ENCODE results near the gene DOCK4. TPM values are rescaled to one million over a fixed set of nuclear protein-coding genes. Genes with fewer than 3 reads are reported as not detected.

Gene DOCK4
- total RNA-seq, 1 donor: 31.8 TPM

DNA sequence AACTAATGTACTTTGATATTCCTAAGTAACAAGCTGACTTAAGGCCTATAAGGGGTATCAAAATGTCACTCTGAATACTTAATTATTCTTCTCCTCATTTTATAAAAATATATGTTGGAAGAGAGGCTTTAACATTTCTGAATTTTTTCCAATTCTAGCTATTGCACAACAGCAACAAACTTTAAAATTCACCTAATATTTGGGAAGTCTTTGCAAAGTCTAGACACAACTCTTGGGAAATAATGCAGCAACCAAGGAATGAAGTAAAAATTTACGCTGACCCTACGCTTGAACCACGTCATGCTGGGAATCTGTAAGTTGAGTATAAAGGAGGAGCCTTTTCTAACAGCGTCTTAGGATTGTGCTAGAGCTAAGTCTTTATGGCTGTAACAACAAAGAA lies 400.0 kb downstream of the DOCK4 start:
- Histone ChIP-seq H3K36me3 (ENCODE audit: insufficient read depth, low read length) (peaks cover 4% of the 10 kb centered on the region), H3K4me2 (ENCODE audit: insufficient read depth, low read length) (no peak overlapping the region), H3K9me3 (ENCODE audit: low read depth, low read length) (no peaks in the 10 kb centered on the region), H3K4me1 (ENCODE audit: insufficient read depth, low read length) (peaks cover 4% of the 10 kb centered on the region), H3K79me2 (ENCODE audit: insufficient read depth, low read length) (no peaks in the 10 kb centered on the region), H3K27me3 (ENCODE audit: insufficient read depth, low read length) (no peaks in the 10 kb centered on the region), H3K4me3 (ENCODE audit: insufficient read depth, low read length) (no peak overlapping the region), H4K20me1 (ENCODE audit: insufficient read depth, low read length) (no peaks in the 10 kb centered on the region), H3K27ac (ENCODE audit: low read depth, low read length) (no peak overlapping the region), H2AFZ (ENCODE audit: low read length) (no peak overlapping the region)
- no peak for DNase-seq (ENCODE audit: insufficient read length, low spot score, missing footprints)
- TF ChIP-seq, protein P1, sequence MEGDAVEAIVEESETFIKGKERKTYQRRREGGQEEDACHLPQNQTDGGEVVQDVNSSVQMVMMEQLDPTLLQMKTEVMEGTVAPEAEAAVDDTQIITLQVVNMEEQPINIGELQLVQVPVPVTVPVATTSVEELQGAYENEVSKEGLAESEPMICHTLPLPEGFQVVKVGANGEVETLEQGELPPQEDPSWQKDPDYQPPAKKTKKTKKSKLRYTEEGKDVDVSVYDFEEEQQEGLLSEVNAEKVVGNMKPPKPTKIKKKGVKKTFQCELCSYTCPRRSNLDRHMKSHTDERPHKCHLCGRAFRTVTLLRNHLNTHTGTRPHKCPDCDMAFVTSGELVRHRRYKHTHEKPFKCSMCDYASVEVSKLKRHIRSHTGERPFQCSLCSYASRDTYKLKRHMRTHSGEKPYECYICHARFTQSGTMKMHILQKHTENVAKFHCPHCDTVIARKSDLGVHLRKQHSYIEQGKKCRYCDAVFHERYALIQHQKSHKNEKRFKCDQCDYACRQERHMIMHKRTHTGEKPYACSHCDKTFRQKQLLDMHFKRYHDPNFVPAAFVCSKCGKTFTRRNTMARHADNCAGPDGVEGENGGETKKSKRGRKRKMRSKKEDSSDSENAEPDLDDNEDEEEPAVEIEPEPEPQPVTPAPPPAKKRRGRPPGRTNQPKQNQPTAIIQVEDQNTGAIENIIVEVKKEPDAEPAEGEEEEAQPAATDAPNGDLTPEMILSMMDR (IDR thresholded peaks at IDR 0.05; ENCODE audit: extremely low read depth, low read depth, low read length): no peak

DNA sequence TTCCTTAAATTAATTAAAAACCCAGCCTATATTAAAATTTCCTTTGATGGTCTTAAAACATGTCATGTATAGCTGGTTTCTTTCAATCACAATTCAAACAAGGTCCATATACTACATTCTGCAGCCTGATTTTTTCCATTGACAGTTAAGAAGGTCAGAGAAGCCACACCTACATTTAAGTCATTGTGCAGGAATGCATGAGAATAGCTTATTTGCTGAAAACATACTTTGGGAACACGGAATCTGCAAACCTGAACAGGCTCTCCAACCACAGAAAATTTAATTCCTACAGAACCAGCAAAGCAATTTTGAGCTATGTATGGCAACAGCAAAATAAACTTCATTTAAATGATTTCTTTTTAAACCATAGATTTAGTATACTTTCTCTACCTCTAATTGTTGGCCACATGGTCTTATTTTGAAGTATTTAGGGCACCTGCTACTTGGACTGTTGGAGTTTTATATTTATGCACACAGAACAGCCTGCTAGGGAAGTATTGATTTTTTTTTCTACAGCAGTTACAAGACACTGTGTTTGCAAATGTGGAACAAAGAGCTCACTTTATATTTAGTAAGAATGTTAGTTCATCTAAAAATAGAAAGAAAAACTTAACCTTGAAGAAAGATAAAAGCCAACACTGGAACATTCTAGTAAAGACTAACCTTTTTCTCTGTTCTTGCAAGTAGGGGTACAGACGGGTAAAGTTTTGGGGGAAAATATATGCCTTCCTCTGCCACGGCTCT lies 403.0 kb downstream of the DOCK4 start:
- no peak overlapping the region for H3K4me2 ChIP-seq (ENCODE audit: insufficient read depth, low read length)
- peaks cover 4% of the 10 kb centered on the region for H3K4me1 ChIP-seq (ENCODE audit: insufficient read depth, low read length)
- H3K27ac ChIP-seq (ENCODE audit: low read depth, low read length): no peak overlapping the region
- no peak overlapping the region for H2AFZ ChIP-seq (ENCODE audit: low read length)
- no peaks in the 10 kb centered on the region for H3K9me3 ChIP-seq (ENCODE audit: low read depth, low read length)
- H3K4me3 ChIP-seq (ENCODE audit: insufficient read depth, low read length): no peak overlapping the region
- no peaks in the 10 kb centered on the region for H4K20me1 ChIP-seq (ENCODE audit: insufficient read depth, low read length)
- H3K27me3 ChIP-seq (ENCODE audit: insufficient read depth, low read length): no peaks in the 10 kb centered on the region
- DNase-seq (ENCODE audit: insufficient read length, low spot score, missing footprints): no peak
- TF ChIP-seq, protein P1 (IDR thresholded peaks at IDR 0.05; ENCODE audit: extremely low read depth, low read depth, low read length): no peak
- no peaks in the 10 kb centered on the region for H3K79me2 ChIP-seq (ENCODE audit: insufficient read depth, low read length)
- H3K36me3 ChIP-seq (ENCODE audit: insufficient read depth, low read length): no peaks in the 10 kb centered on the region

DNA sequence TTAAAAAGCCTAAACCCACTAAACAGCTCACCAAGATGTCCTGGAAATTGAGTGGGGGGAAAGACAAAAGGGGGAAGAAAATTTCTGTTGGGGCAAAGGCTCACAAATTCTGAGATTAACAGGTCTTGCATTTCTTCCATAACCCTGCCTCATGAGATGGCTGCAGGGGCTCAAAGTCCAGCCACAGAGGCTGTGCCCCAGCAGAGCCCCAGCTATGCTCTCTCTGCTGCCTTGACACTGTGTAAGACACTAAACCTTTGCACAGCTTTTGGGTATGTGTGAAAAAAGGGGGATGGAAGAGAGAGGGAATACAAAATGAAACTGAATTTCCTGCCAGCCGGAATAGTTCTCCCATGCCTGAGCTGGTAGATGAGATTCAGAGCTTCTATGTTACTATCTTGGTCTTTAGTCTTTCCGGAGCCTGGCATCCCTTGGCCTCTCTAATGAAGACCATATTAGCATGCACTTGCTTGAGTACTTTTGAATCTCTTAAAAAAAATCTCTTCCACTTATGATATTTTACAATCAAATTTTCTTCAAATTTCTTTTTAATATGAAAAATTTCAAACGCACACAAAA lies 403.9 kb downstream of the DOCK4 start:
- TF ChIP-seq, protein P1 (IDR thresholded peaks at IDR 0.05; ENCODE audit: extremely low read depth, low read depth, low read length): no peak
- no peaks in the 10 kb centered on the region for H3K36me3 ChIP-seq (ENCODE audit: insufficient read depth, low read length)
- no peaks in the 10 kb centered on the region for H3K79me2 ChIP-seq (ENCODE audit: insufficient read depth, low read length)
- H3K27ac ChIP-seq (ENCODE audit: low read depth, low read length): no peak overlapping the region
- DNase-seq (ENCODE audit: insufficient read length, low spot score, missing footprints): no peak
- H3K4me3 ChIP-seq (ENCODE audit: insufficient read depth, low read length): no peak overlapping the region
- no peaks in the 10 kb centered on the region for H3K27me3 ChIP-seq (ENCODE audit: insufficient read depth, low read length)
- no peaks in the 10 kb centered on the region for H4K20me1 ChIP-seq (ENCODE audit: insufficient read depth, low read length)
- no peak overlapping the region for H3K4me2 ChIP-seq (ENCODE audit: insufficient read depth, low read length)
- H3K9me3 ChIP-seq (ENCODE audit: low read depth, low read length): no peaks in the 10 kb centered on the region
- peaks cover 4% of the 10 kb centered on the region for H3K4me1 ChIP-seq (ENCODE audit: insufficient read depth, low read length)
- H2AFZ ChIP-seq (ENCODE audit: low read length): no peak overlapping the region

DNA sequence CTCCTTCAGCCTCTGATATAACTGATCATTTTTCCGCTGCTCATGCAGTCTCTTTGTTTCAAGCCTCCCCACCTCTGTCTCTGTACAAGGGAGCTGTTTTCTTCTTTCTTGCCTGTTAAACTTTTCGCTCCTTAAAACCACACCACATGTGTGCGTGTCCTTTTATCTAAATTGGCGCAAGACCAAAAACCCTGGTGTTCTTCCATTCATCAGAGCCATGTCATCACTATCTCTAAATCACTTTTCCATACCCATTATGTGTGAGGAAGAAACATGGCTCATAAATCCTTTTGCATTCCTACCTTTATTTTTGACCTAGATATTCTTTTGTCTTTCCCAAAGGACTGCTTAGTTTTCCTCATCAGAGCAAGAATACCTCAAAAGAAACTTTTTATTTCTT lies 404.9 kb downstream of the DOCK4 start:
- Histone ChIP-seq H3K27ac (ENCODE audit: low read depth, low read length) (no peak overlapping the region), H3K4me3 (ENCODE audit: insufficient read depth, low read length) (no peak overlapping the region), H3K36me3 (ENCODE audit: insufficient read depth, low read length) (no peaks in the 10 kb centered on the region), H3K4me2 (ENCODE audit: insufficient read depth, low read length) (no peak overlapping the region), H4K20me1 (ENCODE audit: insufficient read depth, low read length) (no peaks in the 10 kb centered on the region), H3K4me1 (ENCODE audit: insufficient read depth, low read length) (peaks cover 4% of the 10 kb centered on the region), H3K27me3 (ENCODE audit: insufficient read depth, low read length) (no peaks in the 10 kb centered on the region), H3K9me3 (ENCODE audit: low read depth, low read length) (peaks cover 6% of the 10 kb centered on the region), H2AFZ (ENCODE audit: low read length) (no peak overlapping the region), H3K79me2 (ENCODE audit: insufficient read depth, low read length) (no peaks in the 10 kb centered on the region)
- DNase-seq (ENCODE audit: insufficient read length, low spot score, missing footprints): no peak
- TF ChIP-seq, protein P1 (IDR thresholded peaks at IDR 0.05; ENCODE audit: extremely low read depth, low read depth, low read length): no peak
